Activated CD8-positive, alpha-beta memory T cell treated with anti-CD3 and anti-CD28 coated beads, Interleukin-2, amount 10 ng/mL, durations not matched to agents 7 days and 5 days (primary cell): Measurements from ENCODE around the gene TBC1D21. TPM values are rescaled to one million over a fixed set of nuclear protein-coding genes. Genes with fewer than 3 reads are reported as not detected.
A peak's percentile ranks its signal among the peaks of the same experiment; 100 is the strongest.

Source experiments
- ATAC-seq: fragments of 150-1000 bp; cut with Tn5 transposase; one replicate; pipeline ENCODE4 v1.10.0; 2021; ENCODE audit warnings: moderate library complexity
- CTCF ChIA-PET: fragments of 350-600 bp; sonication (Branson Sonifier 250); formaldehyde crosslinking; loops from one replicate; lab custom pipeline; 2021; ENCODE audit warnings: antibody characterized with exemption; lab: Charles Lee
- DNase-seq: peaks from one replicate; pipeline ENCODE4 v3.0.0-alpha.2; 2020
- H3K27ac Mint-ChIP-seq: one replicate; pipeline ENCODE4 v1.8.0; 2021; ENCODE audit warnings: mild to moderate bottlenecking, mixed read lengths
- H3K27me3 Mint-ChIP-seq: one replicate; pipeline ENCODE4 v1.8.0; 2021; ENCODE audit warnings: mixed read lengths
- H3K36me3 Mint-ChIP-seq: one replicate; pipeline ENCODE4 v1.8.0; 2021; ENCODE audit warnings: mild to moderate bottlenecking, mixed read lengths
- H3K4me1 Mint-ChIP-seq: one replicate; pipeline ENCODE4 v1.8.0; 2021; ENCODE audit warnings: mixed read lengths
- H3K4me3 Mint-ChIP-seq: one replicate; pipeline ENCODE4 v1.8.0; 2021; ENCODE audit warnings: mild to moderate bottlenecking, moderate library complexity, mixed read lengths
- H3K9me3 Mint-ChIP-seq: one replicate; pipeline ENCODE4 v1.8.0; 2022; ENCODE audit warnings: low read depth, mixed read lengths
- total RNA-seq, 2 experiments: library from RNA; stranded (reverse); gene quantifications; one replicate each; pipeline ENCODE4 v1.2.3, GENCODE V29; 2021

The TBC1D21 gene
- total RNA-seq, 2 experiments from 2014 or later = not detected

- Mint-ChIP-seq H3K9me3 (no peaks in the 10 kb centered on the region), H3K4me1 (no peaks in the 10 kb centered on the region), H3K4me3 (no peak overlapping the region), H3K36me3 (no peaks in the 10 kb centered on the region), H3K27ac (no peak overlapping the region), H3K27me3 (peaks cover 29% of the 10 kb centered on the region)
- CTCF ChIA-PET = interaction anchor here (0.8 kb wide), 1 partner anchor 21 kb away, joined by 3 read pairs; no protein-coding TSS in a partner anchor
- DNase-seq = no peak
- no peak for ATAC-seq
Observed at GRCh38 chr15:73845907-73846306, 27.5 kb upstream of the TBC1D21 start.

DNA sequence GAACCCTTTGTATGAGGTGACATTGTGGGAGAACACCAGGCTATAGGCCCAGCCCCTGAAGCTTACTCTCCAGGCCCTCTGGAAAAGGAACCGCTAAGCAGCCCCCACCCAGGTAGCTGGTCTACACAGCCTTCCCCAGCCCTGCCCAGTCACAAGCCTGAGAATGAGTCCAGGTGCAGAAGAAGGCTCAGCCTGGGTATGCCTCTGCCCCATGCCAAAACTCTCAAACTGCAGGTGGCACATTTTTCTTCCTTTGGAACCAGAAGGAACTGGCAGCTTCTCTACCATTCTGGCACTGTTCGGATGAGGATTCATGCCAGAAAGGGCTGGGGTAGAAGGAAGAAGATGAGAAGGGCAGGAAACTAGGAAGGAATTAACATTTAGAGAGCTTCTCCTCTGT, 23.7 kb upstream of the TBC1D21 start:
- H3K4me3 Mint-ChIP-seq = no peak overlapping the region
- ATAC-seq (no peak), DNase-seq (no peak)
- no peaks in the 10 kb centered on the region for H3K9me3 Mint-ChIP-seq
- peaks cover 32% of the 10 kb centered on the region for H3K27me3 Mint-ChIP-seq
- CTCF ChIA-PET = interaction anchor here (0.5 kb wide), 1 partner anchor 355 kb away, joined by 3 read pairs; no protein-coding TSS in a partner anchor
- no peaks in the 10 kb centered on the region for H3K4me1 Mint-ChIP-seq
- no peaks in the 10 kb centered on the region for H3K36me3 Mint-ChIP-seq
- H3K27ac Mint-ChIP-seq = no peak overlapping the region

DNA sequence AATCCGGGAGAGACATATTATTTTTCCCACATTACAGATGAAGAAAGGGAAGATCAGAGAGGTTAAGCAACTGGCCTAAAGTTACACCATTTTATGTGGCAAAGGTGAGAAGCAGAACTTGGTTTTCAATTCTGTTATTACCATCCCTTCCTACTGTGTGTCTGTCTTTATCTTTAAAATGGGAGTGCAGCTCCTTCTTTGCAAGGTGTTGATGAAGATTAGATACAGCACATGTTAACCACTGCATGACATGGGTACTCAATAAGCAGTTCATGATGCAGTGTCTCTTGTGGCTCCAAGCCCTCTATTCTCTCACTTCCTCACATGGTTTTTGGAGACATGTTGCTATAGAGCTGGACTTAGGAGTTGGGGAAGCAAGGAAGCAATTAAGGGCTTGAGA, 23.1 kb upstream of the TBC1D21 start:
- Mint-ChIP-seq H3K27ac (no peak overlapping the region), H3K4me3 (no peak overlapping the region), H3K4me1 (no peaks in the 10 kb centered on the region), H3K9me3 (no peaks in the 10 kb centered on the region), H3K27me3 (peaks cover 36% of the 10 kb centered on the region), H3K36me3 (no peaks in the 10 kb centered on the region)
- no peak for ATAC-seq
- DNase-seq = no peak
- CTCF ChIA-PET = no interaction called here

GRCh38 chr15:73851689-73852088, 21.7 kb upstream of the TBC1D21 start:
- no peaks in the 10 kb centered on the region for H3K4me1 Mint-ChIP-seq
- H3K9me3 Mint-ChIP-seq = no peaks in the 10 kb centered on the region
- H3K27ac Mint-ChIP-seq = no peak overlapping the region
- CTCF ChIA-PET = no interaction called here
- peaks cover 38% of the 10 kb centered on the region for H3K27me3 Mint-ChIP-seq
- no peaks in the 10 kb centered on the region for H3K36me3 Mint-ChIP-seq
- ATAC-seq (no peak), DNase-seq (peak; percentile 71)
- H3K4me3 Mint-ChIP-seq = no peak overlapping the region

- Mint-ChIP-seq H3K27ac (no peak overlapping the region), H3K27me3 (peaks cover 40% of the 10 kb centered on the region), H3K4me3 (no peak overlapping the region), H3K36me3 (no peaks in the 10 kb centered on the region), H3K9me3 (no peaks in the 10 kb centered on the region), H3K4me1 (no peaks in the 10 kb centered on the region)
- ATAC-seq (no peak), DNase-seq (no peak)
- CTCF ChIA-PET = no interaction called here
Observed at GRCh38 chr15:73852507-73852906, 20.9 kb upstream of the TBC1D21 start.

DNA sequence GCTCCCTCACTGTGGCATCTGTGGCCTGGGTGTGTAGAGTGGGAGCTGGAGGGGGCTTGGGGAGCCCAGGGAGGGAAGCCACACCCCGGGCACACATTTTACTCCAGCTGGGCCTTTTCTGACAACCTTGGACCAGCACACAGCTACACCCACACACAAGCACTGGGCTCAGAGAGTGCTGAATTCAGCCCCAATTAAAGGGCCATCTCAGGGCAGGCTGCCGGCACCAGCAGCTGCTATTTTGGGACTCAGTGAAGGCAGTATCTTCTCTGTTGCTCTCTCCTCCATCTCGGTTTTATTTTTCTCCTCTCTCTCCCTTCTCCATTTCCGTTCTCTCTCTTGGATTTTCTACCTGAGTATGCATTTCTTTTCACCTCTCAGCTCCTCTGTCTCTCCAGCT, 19.1 kb upstream of the TBC1D21 start:
- no peak overlapping the region for H3K4me3 Mint-ChIP-seq
- H3K9me3 Mint-ChIP-seq = no peaks in the 10 kb centered on the region
- no peak overlapping the region for H3K27ac Mint-ChIP-seq
- CTCF ChIA-PET = no interaction called here
- H3K27me3 Mint-ChIP-seq = peaks cover 37% of the 10 kb centered on the region
- H3K4me1 Mint-ChIP-seq = no peaks in the 10 kb centered on the region
- no peaks in the 10 kb centered on the region for H3K36me3 Mint-ChIP-seq
- ATAC-seq (no peak), DNase-seq (no peak)

GRCh38 chr15:73856458-73857192, 16.7 kb upstream of the TBC1D21 start:
- ATAC-seq (no peak), DNase-seq (no peak)
- no peaks in the 10 kb centered on the region for H3K9me3 Mint-ChIP-seq
- H3K4me1 Mint-ChIP-seq = no peaks in the 10 kb centered on the region
- peaks cover 35% of the 10 kb centered on the region for H3K27me3 Mint-ChIP-seq
- no peaks in the 10 kb centered on the region for H3K36me3 Mint-ChIP-seq
- no peak overlapping the region for H3K4me3 Mint-ChIP-seq
- CTCF ChIA-PET = no interaction called here
- H3K27ac Mint-ChIP-seq = no peak overlapping the region

DNA sequence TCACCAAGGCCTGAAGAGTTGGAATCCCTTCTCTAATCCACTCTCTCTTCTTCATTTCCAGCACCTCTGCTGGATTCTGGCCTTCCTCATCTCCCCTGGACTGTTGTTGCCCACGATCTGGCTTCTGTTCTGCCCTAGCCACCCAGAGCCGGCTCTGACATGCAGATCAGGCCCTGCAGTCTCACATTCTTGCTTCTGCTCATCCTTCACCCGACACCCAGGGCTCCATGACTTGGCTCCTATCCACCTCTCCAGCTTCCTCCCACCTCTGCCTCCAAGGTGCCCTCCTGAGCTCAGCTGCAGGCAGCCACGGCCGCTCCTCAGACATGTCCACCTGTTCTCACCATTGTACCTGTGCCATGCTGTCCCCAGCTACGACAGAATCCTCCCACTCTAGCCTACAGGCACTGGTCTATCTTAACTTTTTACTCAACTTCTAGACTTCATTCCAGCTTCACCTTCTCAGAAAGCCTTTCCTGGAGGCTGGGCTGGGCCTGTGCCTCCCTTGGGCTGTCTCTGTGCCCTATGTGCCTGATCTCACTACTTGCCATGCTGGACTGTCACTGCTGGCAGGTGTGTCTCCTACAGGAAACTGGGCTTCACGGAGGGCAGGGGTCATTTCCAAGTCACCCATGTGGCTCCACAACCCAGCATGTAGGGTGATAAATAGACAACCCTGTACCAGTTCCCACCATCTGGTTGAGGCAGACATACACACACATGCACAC, 16.0 kb upstream of the TBC1D21 start:
- Mint-ChIP-seq H3K9me3 (no peaks in the 10 kb centered on the region), H3K36me3 (no peaks in the 10 kb centered on the region), H3K4me1 (no peaks in the 10 kb centered on the region), H3K27me3 (peaks cover 40% of the 10 kb centered on the region), H3K4me3 (no peak overlapping the region), H3K27ac (no peak overlapping the region)
- DNase-seq (no peak), ATAC-seq (no peak)
- CTCF ChIA-PET = no interaction called here

DNA sequence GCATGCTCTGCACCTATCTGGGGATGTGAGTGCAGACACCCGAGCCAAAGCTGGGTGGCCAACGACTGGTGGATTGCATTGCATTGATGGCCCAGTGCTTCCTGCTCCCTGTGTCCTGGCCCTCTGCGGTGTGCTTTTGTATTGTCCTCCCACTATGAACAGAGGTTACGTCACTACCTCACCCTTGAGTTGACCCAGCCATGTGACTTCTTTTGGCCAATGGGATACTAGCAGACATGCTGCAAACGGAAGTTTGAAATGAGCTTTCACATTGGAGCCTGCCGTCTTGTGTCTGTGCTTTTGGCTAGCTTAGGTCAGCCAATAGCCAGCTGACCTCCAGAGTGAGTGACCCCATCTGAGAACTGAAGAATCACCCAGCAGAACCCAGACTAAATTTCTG, 15.3 kb upstream of the TBC1D21 start:
- CTCF ChIA-PET = no interaction called here
- Mint-ChIP-seq H3K36me3 (no peaks in the 10 kb centered on the region), H3K4me3 (no peak overlapping the region), H3K27me3 (peaks cover 47% of the 10 kb centered on the region), H3K27ac (no peak overlapping the region), H3K9me3 (no peaks in the 10 kb centered on the region), H3K4me1 (no peaks in the 10 kb centered on the region)
- DNase-seq (no peak), ATAC-seq (no peak)

DNA sequence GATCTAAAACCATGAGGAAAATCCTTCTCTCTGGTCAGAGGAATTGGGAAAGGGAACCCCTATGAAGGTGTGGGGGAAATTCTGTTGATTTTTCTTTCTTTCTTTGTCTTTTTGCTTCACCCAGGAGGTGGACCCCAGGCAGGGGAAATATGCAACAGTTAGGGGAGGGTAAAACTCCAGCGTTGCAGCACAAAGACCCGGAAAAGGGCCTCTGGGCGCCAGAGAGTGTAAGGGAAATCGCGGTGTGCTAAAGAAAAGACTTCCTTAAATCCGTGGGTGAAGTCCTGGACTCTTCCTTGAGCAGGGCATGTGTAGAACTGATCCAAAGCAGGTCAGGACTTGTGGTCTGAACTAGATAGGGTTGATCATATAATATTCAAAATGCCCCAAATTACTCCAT, 11.1 kb upstream of the TBC1D21 start:
- Mint-ChIP-seq H3K27me3 (peaks cover 53% of the 10 kb centered on the region), H3K9me3 (no peaks in the 10 kb centered on the region), H3K4me1 (no peaks in the 10 kb centered on the region), H3K36me3 (no peaks in the 10 kb centered on the region), H3K4me3 (no peak overlapping the region), H3K27ac (no peak overlapping the region)
- ATAC-seq = no peak
- DNase-seq = no peak
- CTCF ChIA-PET = no interaction called here

DNA sequence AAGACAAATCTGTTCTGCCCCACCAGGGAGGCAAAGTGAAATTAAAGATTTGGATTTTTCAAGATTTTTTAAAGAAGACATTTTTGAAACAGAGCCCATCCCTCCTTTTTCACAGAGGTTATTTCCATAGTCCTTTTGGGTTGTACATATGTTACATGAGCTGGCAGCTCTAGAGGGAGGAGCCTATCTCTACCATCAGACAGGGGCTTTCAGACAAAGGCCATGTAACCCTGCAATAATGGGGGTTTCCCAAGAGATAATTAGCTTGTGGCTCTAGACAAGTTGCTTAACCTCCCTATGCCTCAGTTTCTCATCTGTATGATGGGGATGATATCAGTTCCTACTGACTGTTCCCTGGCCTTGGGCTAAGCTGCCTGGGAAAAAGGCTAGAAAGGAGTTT, 8.0 kb upstream of the TBC1D21 start:
- ATAC-seq (no peak), DNase-seq (no peak)
- H3K4me3 Mint-ChIP-seq = no peak overlapping the region
- H3K36me3 Mint-ChIP-seq = no peaks in the 10 kb centered on the region
- CTCF ChIA-PET = interaction anchor here (1.2 to 1.8 kb wide), 3 partner anchors 9 to 108 kb away, joined by 3 to 5 read pairs (median 5); no protein-coding TSS in a partner anchor
- H3K27me3 Mint-ChIP-seq = peaks cover 69% of the 10 kb centered on the region
- no peaks in the 10 kb centered on the region for H3K9me3 Mint-ChIP-seq
- no peak overlapping the region for H3K27ac Mint-ChIP-seq
- H3K4me1 Mint-ChIP-seq = no peaks in the 10 kb centered on the region

DNA sequence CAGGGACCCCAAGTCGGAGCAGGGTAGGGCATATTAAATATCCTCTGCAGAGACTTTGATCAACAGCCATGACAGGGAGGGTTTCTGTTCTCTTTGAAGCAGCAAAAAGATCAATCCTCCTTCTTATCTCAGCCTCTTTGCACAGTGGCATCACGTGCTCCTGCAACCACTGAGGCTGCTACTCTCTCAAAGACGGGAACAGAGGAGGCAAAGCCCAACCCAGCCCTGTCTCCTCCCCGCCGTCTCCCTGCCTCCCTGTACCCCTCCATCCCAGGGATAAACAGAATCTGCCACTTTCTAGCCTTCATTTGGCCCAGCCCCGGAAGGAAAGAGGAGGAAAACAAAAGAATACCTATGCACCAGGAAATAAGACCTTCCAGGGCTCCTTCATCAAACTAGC, 7.5 kb upstream of the TBC1D21 start:
- H3K27me3 Mint-ChIP-seq = peaks cover 70% of the 10 kb centered on the region
- H3K36me3 Mint-ChIP-seq = no peaks in the 10 kb centered on the region
- H3K27ac Mint-ChIP-seq = no peak overlapping the region
- no peak overlapping the region for H3K4me3 Mint-ChIP-seq
- peaks cover under 1% of the 10 kb centered on the region for H3K4me1 Mint-ChIP-seq
- ATAC-seq = no peak
- H3K9me3 Mint-ChIP-seq = no peaks in the 10 kb centered on the region
- CTCF ChIA-PET = interaction anchor here (0.7 to 1.8 kb wide), 4 partner anchors 8 to 107 kb away, joined by 3 to 5 read pairs (median 4); no protein-coding TSS in a partner anchor
- no peak for DNase-seq

- no peak overlapping the region for H3K4me3 Mint-ChIP-seq
- ATAC-seq = no peak
- DNase-seq = no peak
- CTCF ChIA-PET = interaction anchor here (0.7 to 1.0 kb wide), 2 partner anchors 20 to 40 kb away, joined by 3 read pairs; no protein-coding TSS in a partner anchor
- peaks cover 76% of the 10 kb centered on the region for H3K27me3 Mint-ChIP-seq
- no peaks in the 10 kb centered on the region for H3K9me3 Mint-ChIP-seq
- no peaks in the 10 kb centered on the region for H3K36me3 Mint-ChIP-seq
- no peak overlapping the region for H3K27ac Mint-ChIP-seq
- peaks cover 6% of the 10 kb centered on the region for H3K4me1 Mint-ChIP-seq
Observed at GRCh38 chr15:73866481-73866880, 6.9 kb upstream of the TBC1D21 start.
